ENCODE results near the gene ACTR5.

Gene ACTR5

DNA sequence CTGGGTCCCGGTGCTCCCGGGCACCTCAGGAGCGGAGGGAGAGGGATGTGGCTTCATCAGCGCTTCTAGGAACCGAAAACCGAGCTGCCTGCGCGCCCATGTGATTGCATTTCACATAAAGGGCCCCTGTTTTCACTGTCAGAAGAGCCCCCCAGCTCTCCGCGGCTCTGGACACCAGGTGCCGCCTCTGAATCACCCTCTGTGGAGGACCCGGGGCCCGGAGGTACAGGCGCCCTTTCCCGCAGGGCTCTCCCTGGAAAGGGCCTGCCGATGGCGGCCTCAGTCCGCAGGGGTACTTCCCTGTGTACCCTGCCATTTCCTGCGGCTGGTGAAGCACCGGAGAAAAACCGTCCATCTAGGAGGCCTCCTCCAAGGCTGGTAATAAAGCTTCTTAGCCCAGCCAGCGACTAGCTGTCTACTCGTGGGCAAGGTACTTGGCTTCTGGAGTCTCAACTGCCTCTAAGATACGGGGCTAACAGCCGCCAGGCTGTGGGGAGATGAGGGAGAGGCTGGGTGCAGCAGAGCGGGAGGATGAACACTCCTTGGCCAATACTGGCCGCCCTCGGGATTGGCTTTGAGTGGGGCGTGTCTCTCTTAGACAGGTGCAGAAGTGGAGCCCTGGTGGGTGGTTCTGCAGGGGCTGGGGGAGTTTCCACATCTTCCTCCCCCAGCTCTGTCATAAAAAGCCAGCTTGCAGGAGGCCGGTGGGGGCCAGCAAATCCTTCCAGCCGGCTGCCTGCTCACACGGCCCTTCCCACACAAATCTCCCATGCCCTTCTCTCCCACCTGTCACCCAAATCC, 58.8 kb downstream of the ACTR5 start:
- Histone ChIP-seq H3K9me3 (ENCODE audit: control extremely low read depth in 1 of 5, control insufficient read depth in 4 of 5, insufficient read depth in 2 of 5, low read depth in 1 of 5, low read length in 4 of 5) (no peaks in the 10 kb centered on the region), H3K27ac (ENCODE audit: insufficient read depth in 1 of 2, low read depth in 1 of 2, low read length in 2 of 2, poor library complexity in 1 of 2, severe bottlenecking in 2 of 2) (peak overlapping the region in 1 of 2 experiments; percentile 98), H3K36me3 (ENCODE audit: control insufficient read depth in 4 of 4, insufficient read depth in 4 of 4, low read length in 3 of 4) (peaks cover 0 to 6% (median 2%) of the 10 kb centered on the region in 4 experiments), H3K4me1 (ENCODE audit: control extremely low read depth in 1 of 4, control insufficient read depth in 4 of 4, insufficient read depth in 4 of 4, low read length in 3 of 4) (peaks cover 18 to 57% (median 44%) of the 10 kb centered on the region in 4 experiments), H3K4me3 (ENCODE audit: control insufficient read depth in 1 of 7, extremely low read depth in 1 of 7, insufficient read depth in 4 of 7, low read depth in 2 of 7, low read length in 6 of 7) (peak overlapping the region; percentile 71 to 92 (median 81)), H3K27me3 (replicated peaks in 2 of 5; ENCODE audit: control insufficient read depth in 4 of 5, insufficient read depth in 5 of 5, low read length in 4 of 5) (peaks cover 0 to 2% (median 0%) of the 10 kb centered on the region in 5 experiments)
- 19% methylated on average over 30 of the region's 32 CpGs for WGBS (ENCODE audit: insufficient coverage)
- ChIA-PET CTCF (interaction anchor here (1.1 to 3.8 kb wide), 11 partner anchors 11 to 164 kb away, joined by 3 to 26 read pairs (median 4); no protein-coding TSS in a partner anchor), POLR2A (interaction anchor here (0.9 to 1.8 kb wide), 5 partner anchors 9 to 36 kb away, joined by 3 to 6 read pairs (median 4); no protein-coding TSS in a partner anchor)
- DNase-seq: peak in 1 of 3 donors; percentile 53

DNA sequence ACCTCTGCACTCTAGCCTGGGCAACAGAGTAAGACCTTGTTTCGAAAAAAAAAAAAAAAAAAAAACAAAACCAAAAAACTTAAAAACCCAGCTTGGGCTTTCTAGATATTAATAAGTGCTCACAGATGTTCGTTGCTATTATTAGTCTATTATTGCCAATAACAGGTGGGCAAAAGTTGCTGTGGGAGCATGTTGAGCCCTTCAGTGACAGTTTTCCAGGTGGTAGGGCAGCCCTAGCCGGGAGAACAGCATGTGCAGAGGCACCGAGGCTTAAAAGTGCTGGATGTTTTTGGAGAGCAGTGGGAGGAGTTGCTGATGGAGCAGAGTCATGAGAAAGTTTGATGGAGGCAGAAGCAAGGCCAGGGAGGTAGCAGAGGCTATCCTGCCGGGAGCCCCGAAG, 61.7 kb downstream of the ACTR5 start:
- Histone ChIP-seq H3K36me3 (ENCODE audit: control insufficient read depth in 4 of 4, insufficient read depth in 4 of 4, low read length in 3 of 4) (peaks cover 0 to 6% (median 2%) of the 10 kb centered on the region in 4 experiments), H3K4me1 (ENCODE audit: control extremely low read depth in 1 of 4, control insufficient read depth in 4 of 4, insufficient read depth in 4 of 4, low read length in 3 of 4) (peaks cover 0 to 40% (median 25%) of the 10 kb centered on the region in 4 experiments), H3K9me3 (ENCODE audit: control extremely low read depth in 1 of 5, control insufficient read depth in 4 of 5, insufficient read depth in 2 of 5, low read depth in 1 of 5, low read length in 4 of 5) (no peaks in the 10 kb centered on the region), H3K27ac (ENCODE audit: insufficient read depth in 1 of 2, low read depth in 1 of 2, low read length in 2 of 2, poor library complexity in 1 of 2, severe bottlenecking in 2 of 2) (no peak overlapping the region), H3K4me3 (ENCODE audit: control insufficient read depth in 1 of 7, extremely low read depth in 1 of 7, insufficient read depth in 4 of 7, low read depth in 2 of 7, low read length in 6 of 7) (no peak overlapping the region), H3K27me3 (replicated peaks in 2 of 5; ENCODE audit: control insufficient read depth in 4 of 5, insufficient read depth in 5 of 5, low read length in 4 of 5) (peaks cover 0 to 2% (median 0%) of the 10 kb centered on the region in 5 experiments)
- CTCF ChIA-PET: interaction anchor here (0.8 kb wide), 1 partner anchor 58 kb away, joined by 5 read pairs; no protein-coding TSS in a partner anchor
- no peak for DNase-seq
- no CpG with 5 or more reads among the region's 6 CpGs for WGBS (ENCODE audit: insufficient coverage)
- POLR2A ChIA-PET: interaction anchor here (0.6 to 1.2 kb wide), 4 partner anchors 9 to 755 kb away, joined by 3 to 4 read pairs (median 4); no protein-coding TSS in a partner anchor

DNA sequence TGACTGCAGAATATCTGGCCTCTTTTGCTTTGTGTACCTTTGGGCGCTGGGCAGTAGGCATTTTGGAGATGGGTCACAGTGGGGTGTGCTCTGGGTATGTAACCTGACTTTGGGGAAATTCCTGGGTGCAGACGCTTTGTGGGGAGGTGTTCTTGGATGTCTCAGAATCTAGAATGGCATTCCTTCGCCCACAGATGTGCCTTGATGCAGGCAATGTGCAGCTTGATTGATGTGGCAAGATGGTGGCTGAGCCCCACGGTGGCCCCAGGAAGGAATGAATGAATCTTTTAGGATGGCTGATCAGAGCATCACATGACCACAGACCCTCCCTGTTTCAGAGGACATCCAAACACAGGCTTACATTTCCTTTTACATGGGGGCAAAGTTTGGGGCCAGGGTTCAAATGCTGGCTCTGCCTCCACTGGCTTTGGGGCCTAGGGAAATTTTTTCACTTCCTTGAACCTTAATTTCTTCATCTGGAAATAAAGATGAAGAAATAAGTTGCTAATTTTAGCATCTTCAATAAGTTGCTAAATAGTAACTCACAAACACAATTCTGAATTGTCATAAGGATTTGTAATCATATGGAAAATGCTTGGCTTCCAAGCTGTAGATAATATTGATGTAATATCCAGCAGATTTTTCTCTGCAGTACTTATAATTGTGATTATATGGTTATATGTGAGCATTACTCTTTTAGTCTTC, 62.8 kb downstream of the ACTR5 start:
- WGBS (ENCODE audit: insufficient coverage): 93% methylated on average over 3 of the region's 4 CpGs
- ChIA-PET CTCF (interaction anchor here (0.9 to 1.6 kb wide), 4 partner anchors 15 to 84 kb away, joined by 3 to 7 read pairs (median 4); no protein-coding TSS in a partner anchor), POLR2A (interaction anchor here (1.2 kb wide), 2 partner anchors 11 to 21 kb away, joined by 3 to 4 read pairs; no protein-coding TSS in a partner anchor)
- peaks cover 0 to 3% (median 0%) of the 10 kb centered on the region in 5 experiments for H3K9me3 ChIP-seq (ENCODE audit: control extremely low read depth in 1 of 5, control insufficient read depth in 4 of 5, insufficient read depth in 2 of 5, low read depth in 1 of 5, low read length in 4 of 5)
- H3K4me3 ChIP-seq (ENCODE audit: control insufficient read depth in 1 of 7, extremely low read depth in 1 of 7, insufficient read depth in 4 of 7, low read depth in 2 of 7, low read length in 6 of 7): no peak overlapping the region
- H3K36me3 ChIP-seq (ENCODE audit: control insufficient read depth in 4 of 4, insufficient read depth in 4 of 4, low read length in 3 of 4): peaks cover 0 to 10% (median 2%) of the 10 kb centered on the region in 4 experiments
- DNase-seq: no peak
- H3K27ac ChIP-seq (ENCODE audit: insufficient read depth in 1 of 2, low read depth in 1 of 2, low read length in 2 of 2, poor library complexity in 1 of 2, severe bottlenecking in 2 of 2): no peak overlapping the region
- H3K4me1 ChIP-seq (ENCODE audit: control extremely low read depth in 1 of 4, control insufficient read depth in 4 of 4, insufficient read depth in 4 of 4, low read length in 3 of 4): peaks cover 0 to 35% (median 17%) of the 10 kb centered on the region in 4 experiments
- peaks cover 0 to 2% (median 0%) of the 10 kb centered on the region in 5 experiments for H3K27me3 ChIP-seq (replicated peaks in 2 of 5; ENCODE audit: control insufficient read depth in 4 of 5, insufficient read depth in 5 of 5, low read length in 4 of 5)

DNA sequence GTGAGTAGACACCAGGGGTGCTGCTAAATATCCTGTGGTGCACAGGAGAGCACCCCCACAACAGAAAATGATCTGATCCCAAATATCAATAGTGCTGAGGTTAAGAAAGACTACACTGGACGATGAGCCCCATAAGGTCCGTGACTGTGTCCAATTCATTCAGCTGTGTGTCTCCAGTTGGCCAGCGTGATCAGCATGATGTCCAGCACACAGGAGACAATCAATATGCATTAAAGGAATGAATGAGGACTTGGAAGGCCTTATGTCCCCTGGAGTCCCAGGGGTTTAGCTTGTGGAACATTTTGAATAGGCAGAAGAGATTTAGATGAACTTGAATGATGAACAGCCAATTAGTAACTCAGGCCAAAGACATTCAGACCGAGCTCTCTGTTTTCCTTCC, 63.5 kb downstream of the ACTR5 start:
- H3K4me1 ChIP-seq (ENCODE audit: control extremely low read depth in 1 of 4, control insufficient read depth in 4 of 4, insufficient read depth in 4 of 4, low read length in 3 of 4): peaks cover 0 to 31% (median 12%) of the 10 kb centered on the region in 4 experiments
- POLR2A ChIA-PET: interaction anchor here (1.2 kb wide), 1 partner anchor 12 kb away, joined by 3 read pairs; no protein-coding TSS in a partner anchor
- CTCF ChIA-PET: interaction anchor here (0.9 to 1.6 kb wide), 5 partner anchors 10 to 83 kb away, joined by 3 to 7 read pairs (median 3); no protein-coding TSS in a partner anchor
- 97% methylated on average over 3 of the region's 4 CpGs for WGBS (ENCODE audit: insufficient coverage)
- H3K36me3 ChIP-seq (ENCODE audit: control insufficient read depth in 4 of 4, insufficient read depth in 4 of 4, low read length in 3 of 4): peaks cover 0 to 10% (median 2%) of the 10 kb centered on the region in 4 experiments
- H3K9me3 ChIP-seq (ENCODE audit: control extremely low read depth in 1 of 5, control insufficient read depth in 4 of 5, insufficient read depth in 2 of 5, low read depth in 1 of 5, low read length in 4 of 5): peaks cover 0 to 3% (median 0%) of the 10 kb centered on the region in 5 experiments
- no peak overlapping the region for H3K27ac ChIP-seq (ENCODE audit: insufficient read depth in 1 of 2, low read depth in 1 of 2, low read length in 2 of 2, poor library complexity in 1 of 2, severe bottlenecking in 2 of 2)
- no peak for DNase-seq
- no peak overlapping the region for H3K4me3 ChIP-seq (ENCODE audit: control insufficient read depth in 1 of 7, extremely low read depth in 1 of 7, insufficient read depth in 4 of 7, low read depth in 2 of 7, low read length in 6 of 7)
- H3K27me3 ChIP-seq (replicated peaks in 2 of 5; ENCODE audit: control insufficient read depth in 4 of 5, insufficient read depth in 5 of 5, low read length in 4 of 5): peaks cover 0 to 2% (median 0%) of the 10 kb centered on the region in 5 experiments

DNA sequence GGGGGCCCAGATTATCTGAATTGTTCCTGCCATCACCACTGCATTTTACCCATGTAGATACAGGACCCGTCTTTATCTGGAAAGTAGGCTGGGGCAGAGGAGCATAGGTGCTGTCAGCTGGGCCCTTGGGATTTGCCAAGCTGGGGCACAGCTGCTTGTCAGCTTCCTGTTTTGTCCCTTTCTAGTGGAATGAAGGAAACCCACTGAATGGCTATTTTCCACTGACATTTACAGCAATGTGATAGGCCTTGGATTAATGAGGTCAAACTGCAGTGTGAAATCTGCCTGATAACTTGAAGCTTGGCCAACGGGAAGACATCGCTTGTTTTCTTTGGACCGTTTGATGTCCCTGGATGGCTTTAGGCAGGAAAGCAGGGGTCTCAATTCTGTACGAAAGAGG, 63.9 kb downstream of the ACTR5 start:
- Histone ChIP-seq H3K4me3 (ENCODE audit: control insufficient read depth in 1 of 7, extremely low read depth in 1 of 7, insufficient read depth in 4 of 7, low read depth in 2 of 7, low read length in 6 of 7) (no peak overlapping the region), H3K27ac (ENCODE audit: insufficient read depth in 1 of 2, low read depth in 1 of 2, low read length in 2 of 2, poor library complexity in 1 of 2, severe bottlenecking in 2 of 2) (no peak overlapping the region), H3K27me3 (replicated peaks in 2 of 5; ENCODE audit: control insufficient read depth in 4 of 5, insufficient read depth in 5 of 5, low read length in 4 of 5) (peaks cover 0 to 2% (median 0%) of the 10 kb centered on the region in 5 experiments), H3K36me3 (ENCODE audit: control insufficient read depth in 4 of 4, insufficient read depth in 4 of 4, low read length in 3 of 4) (peaks cover 0 to 10% (median 2%) of the 10 kb centered on the region in 4 experiments), H3K4me1 (ENCODE audit: control extremely low read depth in 1 of 4, control insufficient read depth in 4 of 4, insufficient read depth in 4 of 4, low read length in 3 of 4) (peaks cover 0 to 27% (median 8%) of the 10 kb centered on the region in 4 experiments), H3K9me3 (ENCODE audit: control extremely low read depth in 1 of 5, control insufficient read depth in 4 of 5, insufficient read depth in 2 of 5, low read depth in 1 of 5, low read length in 4 of 5) (peaks cover 0 to 3% (median 0%) of the 10 kb centered on the region in 5 experiments)
- ChIA-PET CTCF (interaction anchor here (0.9 to 1.6 kb wide), 3 partner anchors 9 to 81 kb away, joined by 3 to 7 read pairs (median 4); no protein-coding TSS in a partner anchor), POLR2A (interaction anchor here (1.2 kb wide), 1 partner anchor 12 kb away, joined by 3 read pairs; no protein-coding TSS in a partner anchor)
- 89% methylated on average over 3 of the region's 5 CpGs for WGBS (ENCODE audit: insufficient coverage)
- DNase-seq: no peak

GRCh38 chr20:38812709-38813573, 64.7 kb downstream of the ACTR5 start:
- POLR2A ChIA-PET: no interaction called here
- Histone ChIP-seq H3K27me3 (replicated peaks in 2 of 5; ENCODE audit: control insufficient read depth in 4 of 5, insufficient read depth in 5 of 5, low read length in 4 of 5) (no peaks in the 10 kb centered on the region), H3K4me3 (ENCODE audit: control insufficient read depth in 1 of 7, extremely low read depth in 1 of 7, insufficient read depth in 4 of 7, low read depth in 2 of 7, low read length in 6 of 7) (no peak overlapping the region), H3K9me3 (ENCODE audit: control extremely low read depth in 1 of 5, control insufficient read depth in 4 of 5, insufficient read depth in 2 of 5, low read depth in 1 of 5, low read length in 4 of 5) (peaks cover 0 to 3% (median 0%) of the 10 kb centered on the region in 5 experiments), H3K27ac (ENCODE audit: insufficient read depth in 1 of 2, low read depth in 1 of 2, low read length in 2 of 2, poor library complexity in 1 of 2, severe bottlenecking in 2 of 2) (no peak overlapping the region), H3K36me3 (ENCODE audit: control insufficient read depth in 4 of 4, insufficient read depth in 4 of 4, low read length in 3 of 4) (peaks cover 0 to 10% (median 2%) of the 10 kb centered on the region in 4 experiments), H3K4me1 (ENCODE audit: control extremely low read depth in 1 of 4, control insufficient read depth in 4 of 4, insufficient read depth in 4 of 4, low read length in 3 of 4) (peaks cover 0 to 19% (median 4%) of the 10 kb centered on the region in 4 experiments)
- WGBS (ENCODE audit: insufficient coverage): 91% methylated on average over 3 of the region's 4 CpGs
- DNase-seq: no peak
- CTCF ChIA-PET: no interaction called here
